Mesothelial cell of epicardium (in vitro differentiated cells): Measurements from ENCODE around the gene TREX2. TPM values are rescaled to one million over a fixed set of nuclear protein-coding genes. Genes with fewer than 3 reads are reported as not detected.

Source experiments
- DNase-seq, 2 experiments: peaks; one replicate each; pipeline ENCODE4 v3.0.0; 2021; ENCODE audit warnings: low spot score in 2 of 2; ENCODE audit not compliant: unreplicated experiment in 2 of 2
- H3K27ac Mint-ChIP-seq: 2 replicates; pipeline ENCODE4 v1.8.0; 2021; ENCODE audit warnings: mixed read lengths
- H3K27me3 Mint-ChIP-seq: 2 replicates; pipeline ENCODE4 v1.8.0; 2021; ENCODE audit warnings: low read depth, mixed read lengths
- H3K36me3 Mint-ChIP-seq: 2 replicates; pipeline ENCODE4 v1.8.0; 2021; ENCODE audit warnings: mixed read lengths
- H3K4me1 Mint-ChIP-seq: 2 replicates; pipeline ENCODE4 v1.8.0; 2021; ENCODE audit warnings: mixed read lengths
- H3K4me3 Mint-ChIP-seq: 2 replicates; pipeline ENCODE4 v1.8.0; 2021; ENCODE audit warnings: mild to moderate bottlenecking, moderate library complexity, mixed read lengths
- H3K9me3 Mint-ChIP-seq: 2 replicates; pipeline ENCODE4 v1.8.0; 2021; ENCODE audit warnings: mixed read lengths
- CTCF ChIP-seq: fragments of 200-600 bp; sonication (generic); IDR thresholded peaks from one replicate; pipeline ENCODE4 v1.5.0; 2021; ENCODE audit warnings: antibody characterized with exemption; ENCODE audit not compliant: unreplicated experiment
- total RNA-seq: library from RNA; stranded (reverse); gene quantifications from 3 replicates; pipeline ENCODE4 v1.2.1, GENCODE V29; 2021

Gene TREX2
- total RNA-seq, 1 donor from 2014 or later, result 0.83 TPM

GRCh38 chrX:153430796-153431195, 15.1 kb downstream of the TREX2 start:
- Mint-ChIP-seq H3K27me3 (no peaks in the 10 kb centered on the region), H3K27ac (no peak overlapping the region), H3K4me1 (no peaks in the 10 kb centered on the region), H3K36me3 (peaks cover 1% of the 10 kb centered on the region), H3K9me3 (peaks cover 33% of the 10 kb centered on the region), H3K4me3 (no peak overlapping the region)
- DNase-seq, result no peak
- no peak for TF ChIP-seq CTCF

GRCh38 chrX:153426204-153426603, 19.7 kb downstream of the TREX2 start:
- no peak for DNase-seq
- Mint-ChIP-seq H3K27me3 (no peaks in the 10 kb centered on the region), H3K27ac (no peak overlapping the region), H3K36me3 (peaks cover 1% of the 10 kb centered on the region), H3K9me3 (peaks cover 39% of the 10 kb centered on the region), H3K4me1 (no peaks in the 10 kb centered on the region), H3K4me3 (no peak overlapping the region)
- TF ChIP-seq CTCF, result no peak

- no peak overlapping the region for H3K4me3 Mint-ChIP-seq
- H3K9me3 Mint-ChIP-seq, result peaks cover 24% of the 10 kb centered on the region
Observed at GRCh38 chrX:153423652-153424051, 22.2 kb downstream of the TREX2 start.

GRCh38 chrX:153421856-153422255, 24.0 kb downstream of the TREX2 start:
- H3K36me3 Mint-ChIP-seq, result peaks cover 1% of the 10 kb centered on the region
- no peak overlapping the region for H3K4me3 Mint-ChIP-seq
- no peak for DNase-seq
- TF ChIP-seq CTCF, result no peak
- no peaks in the 10 kb centered on the region for H3K4me1 Mint-ChIP-seq
- H3K27ac Mint-ChIP-seq, result no peak overlapping the region
- H3K9me3 Mint-ChIP-seq, result peaks cover 15% of the 10 kb centered on the region
- no peaks in the 10 kb centered on the region for H3K27me3 Mint-ChIP-seq

More at GRCh38 chrX:153423652-153424051, 22.2 kb downstream of the TREX2 start:
- TF ChIP-seq CTCF, result no peak
- Mint-ChIP-seq H3K27me3 (no peaks in the 10 kb centered on the region), H3K36me3 (peaks cover 1% of the 10 kb centered on the region), H3K27ac (no peak overlapping the region), H3K4me1 (no peaks in the 10 kb centered on the region)
- no peak for DNase-seq

GRCh38 chrX:153420851-153421599, 24.8 kb downstream of the TREX2 start:
- Mint-ChIP-seq H3K36me3 (peaks cover under 1% of the 10 kb centered on the region), H3K4me1 (no peaks in the 10 kb centered on the region), H3K9me3 (peaks cover 12% of the 10 kb centered on the region), H3K27me3 (no peaks in the 10 kb centered on the region), H3K27ac (no peak overlapping the region), H3K4me3 (no peak overlapping the region)
- TF ChIP-seq CTCF, result no peak
- DNase-seq, result no peak
